Measurements from ENCODE around the gene CRACR2A.

GRCh38 chr12:3627336-3627735 is 125.6 kb downstream of the CRACR2A start:
- TF ChIP-seq CTCF (conservative IDR thresholded peaks at IDR 0.05; ENCODE audit: low read length) (no peak), EZH2phosphoT487 (IDR thresholded peaks at IDR 0.05; ENCODE audit: borderline replicate concordance, low read depth, low read length) (no peak)
